HCT116 (cell line): Measurements from ENCODE around the gene ZNF789. TPM values are rescaled to one million over a fixed set of nuclear protein-coding genes. Genes with fewer than 3 reads are reported as not detected.

ENCODE experiments used
- ATAC-seq: fragments of 200-7000 bp; cut with Tn5 transposase; 2 replicates; pipeline ENCODE4 v1.9.1; 2020; ENCODE audit warnings: mild to moderate bottlenecking, moderate library complexity
- BruUV-seq: library from RNA; stranded (reverse); fragments of 400-500 nt; replicated peaks from 2 replicates; lab custom pipeline; 2021; lab: Mats Ljungman, UMichigan
- CTCF ChIA-PET: fragments of 300-600 bp; sonication (Branson Sonifier 250); formaldehyde crosslinking; loops from one replicate; lab custom pipeline; 2021; ENCODE audit warnings: antibody characterized with exemption; lab: Charles Lee
- POLR2A ChIA-PET: fragments of 300-600, 350-600 bp; sonication (Branson Sonifier 250); formaldehyde crosslinking; loops from one replicate; lab custom pipeline; 2021; ENCODE audit warnings: antibody characterized with exemption; lab: Charles Lee
- RAD21 ChIA-PET, 2 experiments: fragments of 300-600 bp; sonication (Branson Sonifier 250); formaldehyde crosslinking; loops; one replicate each; lab custom pipeline; 2023; ENCODE audit warnings: low total read pairs in 2 of 2; ENCODE audit not compliant: uncharacterized antibody in 2 of 2, unreplicated experiment in 2 of 2, low non-redundant PET in 1 of 2; lab: Charles Lee
- DNase-seq: peaks from one replicate; pipeline ENCODE4 v3.0.0-alpha.2; 2010; ENCODE audit warnings: low read depth, low spot score
- H2AFZ ChIP-seq: fragments of 200-600 bp; shearing (Covaris generic), sonication (generic); 2 replicates; pipeline ENCODE4 v1.6.1; 2017; ENCODE audit warnings: low read depth, mixed run types, mixed read lengths, antibody characterized with exemption, low read length; ENCODE audit not compliant: poor library complexity, severe bottlenecking
- H3K27ac ChIP-seq: 2 replicates; pipeline ENCODE4 v1.5.1; 2012; ENCODE audit warnings: low read depth, low read length
- H3K27me3 ChIP-seq: fragments of 200-600 bp; sonication (generic); 2 replicates; pipeline ENCODE4 v1.6.1; 2016; ENCODE audit warnings: mixed run types, low read length, mixed read lengths; ENCODE audit not compliant: insufficient read depth
- H3K36me3 ChIP-seq, 2 experiments: fragments of 200-500 bp in 1 of 2; fragments of 200-600 bp in 1 of 2; sonication (Bioruptor generic) in 1 of 2; sonication (generic) in 1 of 2; 2 replicates each; pipeline versions ENCODE4 v1.5.1 to v1.6.1; 2014 to 2016; ENCODE audit warnings: low read length in 2 of 2, inconsistent platforms in 1 of 2, mixed read lengths in 1 of 2, mixed run types in 1 of 2; ENCODE audit not compliant: insufficient read depth in 2 of 2, control insufficient read depth in 1 of 2
- H3K4me1 ChIP-seq, 2 experiments: fragments of 200-600 bp in 1 of 2; sonication (generic) in 1 of 2; 2 replicates each; pipeline versions ENCODE4 v1.5.1 to v1.6.1; 2012 to 2017; ENCODE audit warnings: low read length in 2 of 2, inconsistent platforms in 1 of 2, mild to moderate bottlenecking in 1 of 2, mixed read lengths in 1 of 2, mixed run types in 1 of 2, moderate library complexity in 1 of 2; ENCODE audit not compliant: insufficient read depth in 2 of 2, control insufficient read depth in 1 of 2
- H3K4me2 ChIP-seq: fragments of 200-600 bp; sonication (generic); 2 replicates; pipeline ENCODE4 v1.6.1; 2017; ENCODE audit warnings: mixed run types, low read length, mixed read lengths
- H3K4me3 ChIP-seq, 2 experiments: fragments of 200-600 bp in 1 of 2; sonication (generic) in 1 of 2; replicated peaks in 1 of 2; 2 replicates each; pipeline ENCODE4 v1.5.1; 2011 to 2016; ENCODE audit warnings: low read length in 2 of 2, control low read depth in 1 of 2, low read depth in 1 of 2, mild to moderate bottlenecking in 1 of 2, mixed read lengths in 1 of 2, mixed run types in 1 of 2
- H3K79me2 ChIP-seq: fragments of 200-600 bp; sonication (generic); 2 replicates; pipeline ENCODE4 v1.6.1; 2017; ENCODE audit warnings: mild to moderate bottlenecking, mixed run types, low read length, moderate library complexity, mixed read lengths; ENCODE audit not compliant: insufficient read depth
- H3K9ac ChIP-seq: fragments of 200-600 bp; sonication (generic); 2 replicates; pipeline ENCODE4 v1.6.1; 2016; ENCODE audit warnings: low read length, mixed read lengths
- H3K9me2 ChIP-seq: fragments of 200-600 bp; sonication (generic), shearing (Covaris generic); 2 replicates; pipeline ENCODE4 v1.6.1; 2017; ENCODE audit warnings: mixed run types, mild to moderate bottlenecking, moderate library complexity; ENCODE audit not compliant: insufficient read depth
- H3K9me3 ChIP-seq, 2 experiments: fragments of 200-500 bp in 1 of 2; fragments of 200-600 bp in 1 of 2; sonication (Bioruptor generic) in 1 of 2; sonication (generic) in 1 of 2; 2 replicates each; pipeline ENCODE4 v1.6.1; 2014 to 2017; ENCODE audit warnings: low read length in 2 of 2, mixed read lengths in 2 of 2, inconsistent platforms in 1 of 2, low read depth in 1 of 2, mild to moderate bottlenecking in 1 of 2, mixed run types in 1 of 2, moderate library complexity in 1 of 2; ENCODE audit not compliant: control insufficient read depth in 1 of 2, insufficient read depth in 1 of 2
- H4K20me1 ChIP-seq: fragments of 200-600 bp; sonication (generic), shearing (Covaris generic); 2 replicates; pipeline ENCODE4 v1.6.1; 2017; ENCODE audit warnings: mixed run types, mild to moderate bottlenecking, moderate library complexity; ENCODE audit not compliant: insufficient read depth
- CEBPB ChIP-seq: IDR thresholded peaks from 2 replicates; pipeline ENCODE4 v1.6.1; 2012; ENCODE audit warnings: low read depth
- CTCF ChIP-seq, 3 experiments: fragments of 200-600 bp in 1 of 3; sonication (generic) in 1 of 3; IDR thresholded peaks in 2 of 3; conservative IDR thresholded peaks in 1 of 3; 2 replicates each; pipeline ENCODE4 v1.5.1; 2012 to 2017; ENCODE audit warnings: low read depth in 2 of 3, low read length in 2 of 3, antibody characterized with exemption in 1 of 3, borderline replicate concordance in 1 of 3, control low read depth in 1 of 3, mild to moderate bottlenecking in 1 of 3, mixed read lengths in 1 of 3, mixed run types in 1 of 3, moderate library complexity in 1 of 3; ENCODE audit not compliant: insufficient read depth in 1 of 3
- EGR1 ChIP-seq: IDR thresholded peaks from 2 replicates; pipeline ENCODE4 v1.6.1; 2012; ENCODE audit warnings: low read depth
- ELF1 ChIP-seq: IDR thresholded peaks from 2 replicates; pipeline ENCODE4 v1.6.1; 2012; ENCODE audit warnings: low read depth, borderline replicate concordance
- EZH2 ChIP-seq: fragments of 200-600 bp; sonication (generic); IDR thresholded peaks from 2 replicates; pipeline ENCODE4 v1.6.1; 2017; ENCODE audit warnings: antibody characterized with exemption, mixed run types
- FOSL1 ChIP-seq: IDR thresholded peaks from 2 replicates; pipeline ENCODE4 v1.6.1; 2012; ENCODE audit warnings: low read depth
- JUND ChIP-seq: IDR thresholded peaks from 2 replicates; pipeline ENCODE4 v1.6.1; 2012
- POLR2A ChIP-seq: IDR thresholded peaks from 2 replicates; pipeline ENCODE4 v1.7.0; 2011; ENCODE audit warnings: borderline replicate concordance; ENCODE audit not compliant: insufficient read depth, insufficient read length; ENCODE audit errors: extremely low read depth
- POLR2AphosphoS5 ChIP-seq: IDR thresholded peaks from 2 replicates; pipeline ENCODE4 v1.6.1; 2011; ENCODE audit warnings: mild to moderate bottlenecking, low read depth, low read length, moderate library complexity
- RAD21 ChIP-seq: IDR thresholded peaks from 2 replicates; pipeline ENCODE4 v1.6.1; 2012; ENCODE audit warnings: low read depth, mild to moderate bottlenecking
- REST ChIP-seq: IDR thresholded peaks from 2 replicates; pipeline ENCODE4 v1.6.1; 2012; ENCODE audit warnings: low read depth
- SIN3A ChIP-seq: IDR thresholded peaks from 2 replicates; pipeline ENCODE4 v1.6.1; 2012; ENCODE audit warnings: low read depth
- TCF7L2 ChIP-seq: IDR thresholded peaks from 2 replicates; pipeline ENCODE4 v1.7.0; 2011; ENCODE audit warnings: borderline replicate concordance, inconsistent platforms; ENCODE audit not compliant: insufficient read depth, insufficient read length; ENCODE audit errors: extremely low read depth
- intact Hi-C: fragments of 100-400 bp; cut with micrococcal nuclease; formaldehyde crosslinking; loops from 2 replicates; pipeline ENCODE4 v1.10.0; 2022
- total RNA-seq: library from RNA; stranded (reverse); gene quantifications from one replicate; pipeline ENCODE4 v1.2.1, GENCODE V29; 2021; ENCODE audit not compliant: unreplicated experiment

The ZNF789 gene
- total RNA-seq, 1 experiment from 2014 or later = 8.2 TPM

- ATAC-seq (no peak), DNase-seq (no peak)
- peaks cover 58% of the 10 kb centered on the region for H3K79me2 ChIP-seq
- H3K9me3 ChIP-seq = peaks cover 3 to 8% of the 10 kb centered on the region in 2 experiments; a peak in 1 of 4 replicates
- H3K4me1 ChIP-seq = peaks cover 10 to 17% of the 10 kb centered on the region in 2 experiments
- no peaks in the 10 kb centered on the region for H4K20me1 ChIP-seq
- CTCF ChIA-PET = no interaction called here
- intact Hi-C loops = no loop called here
- no peak overlapping the region for H2AFZ ChIP-seq
- peaks cover 19 to 27% of the 10 kb centered on the region in 2 experiments for H3K36me3 ChIP-seq
- H3K4me3 ChIP-seq = no peak overlapping the region
- no peak overlapping the region for H3K9ac ChIP-seq
- TF ChIP-seq EZH2 (no peak), CTCF (IDR thresholded peaks at IDR 0.05 in 2 of 3, conservative IDR thresholded peaks at IDR 0.05 in 1 of 3; ENCODE audit: borderline replicate concordance in 1 of 3, insufficient read depth in 1 of 3, low read depth in 2 of 3, low read length in 2 of 3) (no peak), SIN3A (no peak), EGR1 (no peak), POLR2AphosphoS5 (no peak), TCF7L2 (no peak), CEBPB (no peak), ELF1 (no peak), POLR2A (no peak), FOSL1 (no peak), REST (no peak), RAD21 (no peak), JUND (no peak)
- no peak overlapping the region for H3K27ac ChIP-seq
- no peaks in the 10 kb centered on the region for H3K9me2 ChIP-seq
- POLR2A ChIA-PET = interaction anchor here (0.6 kb wide), 1 partner anchor 47 kb away, joined by 3 read pairs; no protein-coding TSS in a partner anchor
- BruUV-seq = no TSS peak
- H3K4me2 ChIP-seq = peak overlapping the region; percentile 84; the same call in 1 of the 2 replicates
- H3K27me3 ChIP-seq = no peaks in the 10 kb centered on the region
- RAD21 ChIA-PET = no interaction called here
Observed at GRCh38 chr7:99497766-99498545, 25.3 kb downstream of the ZNF789 start.
